SK-N-DZ (cell line): Measurements from ENCODE around the gene SPATA12.
A peak's percentile ranks its signal among the peaks of the same experiment; 100 is the strongest.

Source experiments
- DNase-seq: peaks from one replicate; pipeline ENCODE4 v3.0.0-alpha.2; 2015; ENCODE audit warnings: low spot score

The SPATA12 gene

DNA sequence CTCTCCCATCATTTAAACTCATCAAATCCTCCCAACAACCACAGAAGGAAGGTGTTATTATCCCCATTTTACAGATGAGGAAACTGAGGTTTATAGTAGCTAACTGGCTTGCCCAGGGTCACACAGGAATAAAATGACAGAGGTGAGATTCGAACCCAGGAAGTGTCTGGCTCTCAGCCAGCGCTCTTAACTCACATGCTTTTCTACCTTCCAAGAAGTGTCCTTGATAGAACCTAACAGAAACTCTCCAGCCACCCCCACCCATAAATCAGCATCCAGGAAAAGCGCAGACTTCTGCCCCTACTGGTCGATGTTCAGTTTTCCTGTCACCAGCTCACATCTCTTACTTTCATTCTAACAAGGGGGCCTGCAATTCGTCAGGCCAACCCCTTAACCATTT lies 51.7 kb downstream of the SPATA12 start:
- peak; percentile 34 for DNase-seq

GRCh38 chr3:57116501-57116900 lies 56.0 kb downstream of the SPATA12 start:
- no peak for DNase-seq

DNA sequence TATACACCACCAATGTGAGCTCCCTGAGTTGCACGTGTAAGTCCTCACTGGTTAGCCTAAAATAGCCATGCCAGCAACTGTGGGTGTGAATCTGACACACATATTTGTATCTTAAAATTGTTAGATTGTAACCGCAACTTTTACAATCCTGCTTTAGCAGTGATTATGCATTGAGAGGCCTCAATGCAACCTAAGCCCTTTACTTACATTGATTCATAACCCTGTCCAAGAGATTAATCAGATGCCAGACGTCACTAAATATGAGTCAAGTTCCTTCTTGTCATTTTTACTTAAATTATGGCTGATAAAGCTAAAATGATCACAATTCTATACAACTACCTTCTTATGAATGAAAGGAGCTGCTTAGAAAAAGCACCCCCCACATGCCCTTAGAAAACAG lies 57.8 kb downstream of the SPATA12 start:
- no peak for DNase-seq

DNA sequence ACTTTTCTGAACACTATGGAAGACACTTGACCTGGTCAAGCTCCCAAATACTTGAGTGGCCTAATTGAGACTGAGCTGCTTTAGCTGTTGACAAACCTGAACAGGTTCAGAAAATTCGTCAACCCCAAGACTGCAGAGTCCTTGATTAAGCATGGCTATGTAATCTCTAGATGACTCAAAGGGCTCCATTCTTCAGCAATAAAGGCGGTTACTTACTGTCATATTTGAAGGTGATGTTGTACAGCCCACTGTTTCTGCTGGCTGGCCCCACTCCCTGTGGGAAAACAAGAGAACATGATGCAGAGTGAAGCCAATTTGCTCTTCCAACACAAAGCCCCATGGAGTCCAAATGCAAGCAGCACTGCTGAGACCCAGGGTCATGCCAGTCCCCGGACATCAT lies 59.6 kb downstream of the SPATA12 start:
- DNase-seq, result peak; percentile 79

DNA sequence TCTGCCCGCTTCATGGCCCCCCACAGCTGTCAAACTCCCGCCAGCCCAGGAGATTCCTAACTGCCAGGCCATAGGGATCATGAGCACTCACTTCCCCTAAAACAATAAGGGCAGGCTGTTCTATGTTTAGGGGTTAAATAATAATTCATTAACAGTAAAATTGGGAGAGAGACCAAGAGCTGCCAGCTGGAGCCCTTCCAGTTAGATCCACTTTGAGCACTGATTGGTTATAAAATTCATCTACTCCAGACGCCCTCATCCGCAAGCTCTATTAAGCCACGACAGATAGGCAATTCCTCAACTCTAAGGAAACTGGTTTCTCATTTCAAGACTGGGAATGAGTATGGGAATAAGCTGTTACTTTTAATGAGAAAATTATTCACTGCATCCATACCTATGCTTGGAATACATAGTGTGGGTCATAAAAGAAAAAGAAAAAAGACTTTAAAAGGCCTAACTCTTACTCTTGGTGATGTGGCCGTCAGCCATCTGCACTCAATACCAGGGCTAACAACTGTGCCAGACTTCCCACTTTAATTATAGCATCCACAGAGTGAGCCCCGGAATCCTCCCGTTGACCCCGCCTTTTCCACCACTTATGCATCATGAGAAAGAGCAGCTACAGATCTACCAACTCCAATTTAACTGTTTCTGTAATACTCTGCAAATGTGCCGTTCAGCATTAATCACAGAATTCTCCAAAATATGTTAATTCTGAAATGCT lies 60.1 kb downstream of the SPATA12 start:
- no peak for DNase-seq
